Stimulated activated CD4-positive, alpha-beta T cell treated with anti-CD3 and anti-CD28 coated beads, Interleukin-1b, Interleukin-23, amount 100 ng/mL, for 4 hours (primary cell): ENCODE data around the gene SIRT3.
"Not testable (repeated sequence)": the region's sequence is repeated elsewhere in the genome, so short reads cannot be mapped to it uniquely, and the experiment has no call there.

Experiments
- DNase-seq, 2 donors: peaks; one replicate each; pipeline ENCODE4 v3.0.0-alpha.2; 2020; ENCODE audit warnings: low read depth in 2 of 2

The SIRT3 gene

DNA sequence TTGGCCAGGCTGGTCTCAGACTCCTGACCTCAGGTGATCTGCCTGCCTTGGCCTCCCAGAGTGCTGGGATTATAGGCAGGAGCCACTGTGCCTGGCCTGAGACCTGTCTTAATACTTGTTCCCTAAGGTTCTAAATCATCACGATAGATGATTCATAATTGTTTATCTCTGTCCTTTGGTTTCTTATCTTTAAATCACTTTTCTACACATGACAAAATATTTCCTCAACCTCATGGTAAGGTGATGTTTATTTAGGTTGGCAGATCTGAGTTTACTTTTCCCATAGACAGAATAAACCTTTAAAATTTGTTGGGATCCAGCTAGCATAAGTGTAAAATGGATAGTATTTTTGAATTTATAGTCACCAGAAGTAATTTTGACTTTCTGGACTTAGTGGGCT lies 4.2 kb upstream of the SIRT3 start:
- no peak for DNase-seq

DNA sequence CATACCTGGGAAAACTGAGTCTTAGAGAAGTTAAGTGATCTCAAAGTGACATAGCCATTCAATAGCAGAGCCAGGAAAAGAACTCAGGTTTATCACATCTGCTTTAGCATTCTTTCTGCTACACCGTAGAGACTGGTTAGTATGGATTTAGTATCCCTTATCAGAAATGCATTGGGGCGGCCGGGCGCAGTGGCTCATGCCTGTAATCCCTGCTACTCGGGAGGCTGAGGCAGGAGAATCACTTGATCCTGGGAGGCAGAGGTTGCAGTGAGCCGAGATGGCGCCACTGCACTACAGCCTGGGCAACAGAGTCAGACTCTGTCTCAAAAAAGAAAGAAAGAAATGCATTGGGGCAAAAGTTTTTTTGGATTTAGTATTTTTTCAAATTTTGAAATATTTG lies 2.2 kb upstream of the SIRT3 start:
- DNase-seq, result not testable (repeated sequence)

GRCh38 chr11:236774-237767 lies 929 bp upstream of the SIRT3 start, which contains the start of gene PSMD13:
PSMD13 (plus strand) TSS chr11:236976; CDS start chr11:237050, 74 bp downstream.
- DNase-seq, result peak; percentile 75 to 84

- DNase-seq, result peak in 1 of 2 donors; percentile 49
These were observed 539 bp downstream of the SIRT3 start for GRCh38 chr11:235609-235996.

DNA sequence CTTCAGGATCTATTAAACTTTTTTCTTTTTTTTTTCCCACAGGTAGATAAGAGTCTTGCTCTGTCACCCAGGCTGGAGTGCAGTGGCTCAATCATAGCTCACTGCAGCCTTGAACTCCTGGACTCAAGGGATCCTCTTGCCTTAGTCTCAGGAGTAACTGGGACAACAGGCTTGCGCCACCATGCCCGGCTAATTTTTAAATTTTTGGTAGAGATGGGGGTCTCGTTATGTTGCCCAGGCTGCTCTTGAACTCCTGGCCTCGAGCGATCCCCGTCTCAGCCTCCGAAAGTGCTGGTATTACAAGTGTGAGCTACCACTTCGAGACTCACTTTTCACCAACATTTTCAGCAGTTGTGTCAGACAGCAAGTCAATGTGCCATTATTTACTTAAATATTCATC lies 962 bp downstream of the SIRT3 start:
- DNase-seq, result no peak

- no peak for DNase-seq
These were observed 3.2 kb downstream of the SIRT3 start for GRCh38 chr11:232783-233565.

- DNase-seq, result no peak
These were observed 5.7 kb downstream of the SIRT3 start for GRCh38 chr11:230431-230830.

- no peak for DNase-seq
These were observed 8.2 kb downstream of the SIRT3 start for GRCh38 chr11:227824-228379.

- DNase-seq, result no peak
These were observed 10.2 kb downstream of the SIRT3 start for GRCh38 chr11:225734-226453.

DNA sequence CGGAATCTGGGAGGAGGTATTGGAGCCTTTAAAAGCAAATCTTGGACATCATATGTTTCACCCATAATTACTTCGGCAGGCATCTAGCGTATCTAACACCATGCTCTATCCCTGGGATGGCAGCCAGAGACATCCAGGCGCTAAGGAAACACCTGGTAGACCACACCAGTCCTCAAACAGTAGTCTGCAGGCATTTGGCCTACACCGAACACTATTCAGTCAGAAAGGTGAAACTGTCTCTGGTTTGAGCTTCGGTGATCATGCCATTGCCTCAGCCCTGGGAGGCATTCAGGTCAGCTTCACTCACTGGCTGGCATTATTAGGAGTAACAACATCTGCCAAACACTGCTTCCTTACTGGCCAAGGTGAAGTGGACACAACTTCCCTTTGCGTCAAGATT lies 11.7 kb downstream of the SIRT3 start:
- no peak for DNase-seq

DNA sequence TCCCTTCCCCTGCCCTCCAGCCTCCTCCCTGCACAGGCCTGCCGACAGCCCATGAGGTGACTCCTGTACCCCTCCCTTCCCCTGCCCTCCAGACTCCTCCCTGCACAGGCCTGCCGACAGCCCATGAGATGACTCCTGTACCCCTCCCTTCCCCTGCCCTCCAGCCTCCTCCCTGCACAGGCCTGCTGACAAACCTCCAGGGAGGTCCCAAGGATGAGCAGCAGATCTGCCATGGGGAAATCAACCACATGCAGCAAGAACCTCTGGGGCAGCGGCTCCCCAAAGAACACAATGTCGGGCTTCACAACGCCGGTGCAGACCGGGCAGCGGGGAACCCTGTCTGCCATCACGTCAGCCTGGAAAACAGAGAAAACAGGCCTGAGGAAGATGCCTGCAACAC lies 12.3 kb downstream of the SIRT3 start:
- DNase-seq, result no peak

- DNase-seq, result no peak
These were observed 12.9 kb downstream of the SIRT3 start for GRCh38 chr11:223026-223789.

DNA sequence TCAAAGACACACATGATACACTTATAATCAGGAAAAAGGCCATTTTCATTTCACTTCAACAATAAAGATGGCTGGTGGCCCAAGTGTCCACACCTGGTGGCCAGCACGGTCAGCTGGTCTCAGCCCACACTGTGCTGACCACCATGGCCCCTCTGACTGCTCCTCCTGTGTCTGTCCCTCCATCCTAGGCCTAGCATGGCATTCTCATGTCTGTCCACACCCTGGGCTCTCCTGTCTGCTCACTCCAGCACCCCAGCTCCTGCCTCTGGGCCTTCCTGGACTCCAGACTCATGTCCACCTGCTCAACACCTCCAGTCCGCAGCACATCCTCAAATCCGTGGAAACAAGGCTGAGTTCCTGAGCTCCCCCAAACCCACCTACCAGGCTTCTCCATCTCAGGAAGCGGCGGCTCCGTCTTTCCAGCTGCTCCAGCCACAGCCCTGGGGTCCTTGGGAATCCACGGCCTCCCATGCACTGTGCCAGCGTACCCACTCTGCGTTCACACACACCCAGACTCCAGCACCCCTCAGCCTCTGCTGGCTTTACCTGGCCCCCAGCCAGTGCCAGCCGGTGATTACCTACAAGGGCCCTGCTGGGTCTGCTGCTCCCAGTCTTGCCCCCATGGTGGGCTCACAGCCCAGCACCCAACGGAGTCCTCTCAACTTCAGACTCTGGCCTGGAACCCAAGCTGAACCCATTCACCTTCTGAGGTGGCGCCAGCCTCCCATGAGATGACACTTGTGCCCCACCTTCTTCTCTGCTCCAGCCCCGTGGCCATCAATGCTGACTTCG lies 13.9 kb downstream of the SIRT3 start:
- no peak for DNase-seq

- DNase-seq, result no peak
These were observed 14.6 kb downstream of the SIRT3 start for GRCh38 chr11:221539-221938.

GRCh38 chr11:220641-221215 lies 15.4 kb downstream of the SIRT3 start:
- not testable (repeated sequence) for DNase-seq

GRCh38 chr11:218815-219593 lies 17.1 kb downstream of the SIRT3 start:
- no peak for DNase-seq

- no peak for DNase-seq
These were observed 18.4 kb downstream of the SIRT3 start for GRCh38 chr11:217704-218103.

DNA sequence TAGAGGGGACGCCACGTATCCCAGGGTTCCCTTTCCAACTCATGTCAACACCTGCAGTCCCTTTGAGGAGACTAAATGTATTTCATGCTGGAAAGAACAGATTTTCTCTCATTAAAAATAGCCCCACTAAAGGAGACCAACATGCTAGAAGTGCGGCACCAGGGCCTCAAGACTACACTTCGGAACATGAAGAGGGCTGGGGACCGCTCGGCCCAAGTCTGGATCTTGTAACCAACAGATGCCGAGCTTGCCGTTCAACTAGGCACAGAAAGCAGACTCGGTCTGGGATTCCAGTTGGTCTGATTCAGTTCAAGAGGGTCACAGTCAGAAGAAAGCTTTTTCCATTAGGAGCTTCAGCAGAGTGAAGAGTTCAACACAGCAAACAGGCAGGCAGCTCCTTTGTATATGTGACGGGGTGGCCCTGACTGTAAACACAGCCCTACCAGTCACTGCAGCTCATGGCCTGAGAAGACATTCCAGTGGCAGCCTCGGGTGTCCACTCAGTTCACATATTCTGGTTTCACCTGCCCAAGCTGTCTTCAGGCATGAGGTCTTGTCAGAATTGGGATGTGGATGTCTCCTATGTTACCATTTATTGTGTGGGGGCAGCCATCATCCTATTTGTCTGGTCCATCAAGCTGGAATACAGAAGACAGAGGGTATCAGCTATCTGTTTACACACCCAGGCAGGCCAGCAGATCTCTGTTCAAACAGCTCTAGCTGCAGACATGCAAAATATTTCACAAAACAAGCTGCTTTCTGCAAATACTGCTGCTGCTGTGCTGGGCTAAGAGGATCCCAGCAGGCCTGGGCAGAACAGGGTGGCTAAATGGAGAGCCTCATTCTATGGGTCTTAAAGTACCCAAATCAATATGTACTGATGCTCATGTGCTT lies 19.8 kb downstream of the SIRT3 start:
- no peak for DNase-seq
